Activated CD8-positive, alpha-beta T cell treated with anti-CD3 and anti-CD28 coated beads for 36 hours (primary cell): ENCODE data around the gene MMRN1. TPM values are rescaled to one million over a fixed set of nuclear protein-coding genes. Genes with fewer than 3 reads are reported as not detected.

Experiments used
- ATAC-seq: fragments of 200-7000 bp; cut with Tn5 transposase; one replicate; pipeline ENCODE4 v1.10.0; 2021; ENCODE audit warnings: mild to moderate bottlenecking, moderate library complexity
- CTCF ChIA-PET: fragments of 350-600 bp; sonication (Branson Sonifier 250); formaldehyde crosslinking; loops from one replicate; lab custom pipeline; 2021; ENCODE audit warnings: antibody characterized with exemption; lab: Charles Lee
- POLR2A ChIA-PET: fragments of 350-600 bp; sonication (Branson Sonifier 250); formaldehyde crosslinking; loops from one replicate; lab custom pipeline; 2021; ENCODE audit warnings: antibody characterized with exemption; lab: Charles Lee
- DNase-seq: peaks from one replicate; pipeline ENCODE4 v3.0.0-alpha.2; 2020
- H3K27ac Mint-ChIP-seq: one replicate; pipeline ENCODE4 v1.8.0; 2021; ENCODE audit warnings: mild to moderate bottlenecking, mixed read lengths
- H3K27me3 Mint-ChIP-seq: one replicate; pipeline ENCODE4 v1.8.0; 2021; ENCODE audit warnings: mixed read lengths
- H3K36me3 Mint-ChIP-seq: one replicate; pipeline ENCODE4 v1.8.0; 2021; ENCODE audit warnings: low read depth, mixed read lengths
- H3K4me1 Mint-ChIP-seq: one replicate; pipeline ENCODE4 v1.8.0; 2021; ENCODE audit warnings: low read depth, mixed read lengths
- H3K4me3 Mint-ChIP-seq: one replicate; pipeline ENCODE4 v1.8.0; 2021; ENCODE audit warnings: mild to moderate bottlenecking, moderate library complexity, mixed read lengths
- H3K9me3 Mint-ChIP-seq: one replicate; pipeline ENCODE4 v1.8.0; 2021; ENCODE audit warnings: mixed read lengths
- CTCF ChIP-seq: fragments of 200-600 bp; IDR thresholded peaks from one replicate; pipeline ENCODE4 v1.8.0; 2022; ENCODE audit warnings: antibody characterized with exemption, mild to moderate bottlenecking
- intact Hi-C: fragments of 100-400 bp; cut with micrococcal nuclease; formaldehyde crosslinking; loops from one replicate; pipeline ENCODE4 v1.10.0; 2022
- total RNA-seq, 2 experiments: library from RNA; stranded (reverse); gene quantifications; one replicate each; pipeline ENCODE4 v1.2.3, GENCODE V29; 2021

Gene MMRN1
- total RNA-seq, 2 experiments from 2014 or later = not detected

- Mint-ChIP-seq H3K9me3 (no peaks in the 10 kb centered on the region), H3K4me3 (no peak overlapping the region), H3K4me1 (no peaks in the 10 kb centered on the region), H3K27ac (no peak overlapping the region), H3K27me3 (peaks cover 22% of the 10 kb centered on the region), H3K36me3 (no peaks in the 10 kb centered on the region)
- DNase-seq (no peak), ATAC-seq (no peak)
- intact Hi-C loops = no loop called here
- CTCF ChIA-PET = no interaction called here
- POLR2A ChIA-PET = interaction anchor here (0.7 kb wide), 1 partner anchor 96 kb away, joined by 4 read pairs; no protein-coding TSS in a partner anchor
- TF ChIP-seq CTCF = no peak
Measured at GRCh38 chr4:89995006-89995405, 100.4 kb downstream of the MMRN1 start.

- no peak for ATAC-seq
- TF ChIP-seq CTCF = no peak
- no peak overlapping the region for H3K4me3 Mint-ChIP-seq
- intact Hi-C loops = no loop called here
- no peaks in the 10 kb centered on the region for H3K4me1 Mint-ChIP-seq
- CTCF ChIA-PET = no interaction called here
- peaks cover 22% of the 10 kb centered on the region for H3K27me3 Mint-ChIP-seq
- DNase-seq = no peak
- no peak overlapping the region for H3K27ac Mint-ChIP-seq
- POLR2A ChIA-PET = no interaction called here
- H3K36me3 Mint-ChIP-seq = no peaks in the 10 kb centered on the region
- no peaks in the 10 kb centered on the region for H3K9me3 Mint-ChIP-seq
Measured at GRCh38 chr4:89995814-89996213, 101.2 kb downstream of the MMRN1 start.

- H3K36me3 Mint-ChIP-seq = no peaks in the 10 kb centered on the region
- DNase-seq (no peak), ATAC-seq (no peak)
- no peaks in the 10 kb centered on the region for H3K4me1 Mint-ChIP-seq
- H3K9me3 Mint-ChIP-seq = no peaks in the 10 kb centered on the region
- intact Hi-C loops = no loop called here
- POLR2A ChIA-PET = no interaction called here
- H3K27ac Mint-ChIP-seq = no peak overlapping the region
- peaks cover 15% of the 10 kb centered on the region for H3K27me3 Mint-ChIP-seq
- TF ChIP-seq CTCF = no peak
- no peak overlapping the region for H3K4me3 Mint-ChIP-seq
- CTCF ChIA-PET = no interaction called here
Measured at GRCh38 chr4:89997171-89997704, 102.6 kb downstream of the MMRN1 start.

- Mint-ChIP-seq H3K27ac (no peak overlapping the region), H3K27me3 (peaks cover 15% of the 10 kb centered on the region), H3K4me1 (no peaks in the 10 kb centered on the region), H3K36me3 (no peaks in the 10 kb centered on the region), H3K4me3 (no peak overlapping the region), H3K9me3 (no peaks in the 10 kb centered on the region)
- TF ChIP-seq CTCF = no peak
- CTCF ChIA-PET = no interaction called here
- POLR2A ChIA-PET = no interaction called here
- no peak for ATAC-seq
- intact Hi-C loops = no loop called here
- no peak for DNase-seq
Measured at GRCh38 chr4:89998469-89999011, 103.9 kb downstream of the MMRN1 start.

- no peak overlapping the region for H3K27ac Mint-ChIP-seq
- DNase-seq = no peak
- intact Hi-C loops = no loop called here
- H3K9me3 Mint-ChIP-seq = no peaks in the 10 kb centered on the region
- peaks cover 6% of the 10 kb centered on the region for H3K27me3 Mint-ChIP-seq
- H3K4me3 Mint-ChIP-seq = no peak overlapping the region
- H3K36me3 Mint-ChIP-seq = no peaks in the 10 kb centered on the region
- ChIA-PET POLR2A (no interaction called here), CTCF (no interaction called here)
- no peak for ATAC-seq
- no peak for TF ChIP-seq CTCF
- H3K4me1 Mint-ChIP-seq = no peaks in the 10 kb centered on the region
Measured at GRCh38 chr4:90001023-90001422, 106.4 kb downstream of the MMRN1 start.
